ENCODE measurements around the gene HBP1.

GRCh38 chr7:107196834-107197610 lies 28.2 kb downstream of the HBP1 start:
- TF ChIP-seq TAF1 (IDR thresholded peaks at IDR 0.05; ENCODE audit: borderline replicate concordance, low read depth, low read length) (no peak), POLR2A (IDR thresholded peaks at IDR 0.05; ENCODE audit: low read depth, low read length) (no peak)

Data from GM12892 (cell line).